H1 (cell line): ENCODE data around the gene TRPV2. TPM values are rescaled to one million over a fixed set of nuclear protein-coding genes. Genes with fewer than 3 reads are reported as not detected.

Experiments
- CTCF ChIA-PET: fragments of 300-600 bp; sonication (Branson Sonifier 250); formaldehyde crosslinking; loops from one replicate; lab custom pipeline; 2021; ENCODE audit not compliant: partially characterized antibody; lab: Charles Lee
- POLR2A ChIA-PET: fragments of 300-600 bp; sonication (Branson Sonifier 250); formaldehyde crosslinking; loops from one replicate; lab custom pipeline; 2021; ENCODE audit warnings: inconsistent platforms; ENCODE audit not compliant: partially characterized antibody; lab: Charles Lee
- DNase-seq, 2 experiments: peaks; one replicate each; pipeline versions ENCODE4 v3.0.0 to v3.0.0-alpha.2; 2010 to 2022; ENCODE audit warnings: low spot score in 2 of 2, low read depth in 1 of 2, mixed read lengths in 1 of 2
- FAIRE-seq: peaks from 2 replicates; lab custom pipeline; 2011; peaks lifted over from hg19 to GRCh38; lab: Jason Lieb, UNC
- H2AFZ ChIP-seq: 2 replicates; pipeline ENCODE4 v1.8.1; 2012; ENCODE audit warnings: low read length, inconsistent platforms
- H2AK5ac ChIP-seq: 2 replicates; pipeline ENCODE4 v1.6.1; 2013; ENCODE audit warnings: low read depth, low read length
- H2BK120ac ChIP-seq: replicated peaks from 2 replicates; pipeline ENCODE3; 2013; ENCODE audit warnings: low read depth, low read length, inconsistent platforms
- H2BK12ac ChIP-seq: 2 replicates; pipeline ENCODE4 v1.6.1; 2013; ENCODE audit warnings: low read depth, low read length
- H2BK15ac ChIP-seq: 2 replicates; pipeline ENCODE4 v1.6.1; 2013; ENCODE audit warnings: low read length
- H2BK20ac ChIP-seq: 2 replicates; pipeline ENCODE4 v1.6.1; 2013; ENCODE audit warnings: low read length
- H2BK5ac ChIP-seq: 2 replicates; pipeline ENCODE4 v1.6.1; 2013; ENCODE audit warnings: low read depth, low read length
- H3K14ac ChIP-seq: 2 replicates; pipeline ENCODE4 v1.6.1; 2013; ENCODE audit warnings: inconsistent platforms; ENCODE audit not compliant: insufficient read length
- H3K18ac ChIP-seq: 2 replicates; pipeline ENCODE4 v1.6.1; 2013; ENCODE audit warnings: low read length; ENCODE audit errors: extremely low read depth
- H3K23ac ChIP-seq: 2 replicates; pipeline ENCODE4 v1.6.1; 2013; ENCODE audit warnings: inconsistent platforms; ENCODE audit not compliant: insufficient read length
- H3K23me2 ChIP-seq: 2 replicates; pipeline ENCODE4 v1.6.1; 2013; ENCODE audit warnings: low read depth, low read length
- H3K27ac ChIP-seq: 2 replicates; pipeline ENCODE4 v1.6.1; 2011; ENCODE audit warnings: low read depth, low read length, inconsistent platforms
- H3K27me3 ChIP-seq, 4 experiments: replicated peaks in 1 of 4; 1 replicate in 1 of 4; 2 replicates in 3 of 4; pipeline versions ENCODE4 v1.6.1 to v1.8.1; 2011 to 2013; ENCODE audit warnings: low read length in 3 of 4, mild to moderate bottlenecking in 3 of 4, inconsistent platforms in 2 of 4, mixed read lengths in 2 of 4, moderate library complexity in 1 of 4; ENCODE audit not compliant: control insufficient read depth in 3 of 4, insufficient read depth in 3 of 4; ENCODE audit errors: extremely low read depth in 1 of 4
- H3K36me3 ChIP-seq, 4 experiments: 2 replicates each; pipeline versions ENCODE4 v1.6.1 to v1.8.1; 2011 to 2013; ENCODE audit warnings: mild to moderate bottlenecking in 4 of 4, low read length in 3 of 4, moderate library complexity in 2 of 4, control low read depth in 1 of 4, inconsistent platforms in 1 of 4; ENCODE audit not compliant: insufficient read depth in 4 of 4, control insufficient read depth in 2 of 4
- H3K4ac ChIP-seq: replicated peaks from 2 replicates; pipeline ENCODE3; 2013; ENCODE audit warnings: low read length, low read depth, mixed read lengths, inconsistent platforms; ENCODE audit not compliant: insufficient read length
- H3K4me1 ChIP-seq, 4 experiments: replicated peaks in 1 of 4; 1 replicate in 1 of 4; 2 replicates in 3 of 4; pipeline versions ENCODE4 v1.6.1 to v1.8.1; 2011 to 2013; ENCODE audit warnings: low read length in 3 of 4, inconsistent platforms in 2 of 4, mixed read lengths in 1 of 4; ENCODE audit not compliant: insufficient read depth in 4 of 4, control insufficient read depth in 3 of 4
- H3K4me2 ChIP-seq, 2 experiments: 2 replicates each; pipeline versions ENCODE4 v1.6.1 to v1.8.1; 2011 to 2013; ENCODE audit warnings: low read depth in 2 of 2, low read length in 2 of 2, control low read depth in 1 of 2, inconsistent platforms in 1 of 2, mild to moderate bottlenecking in 1 of 2; ENCODE audit not compliant: insufficient read depth in 1 of 2
- H3K4me3 ChIP-seq, 4 experiments: fragments of 200-600, 300-600 bp in 1 of 4; sonication (generic), shearing (Covaris generic), sonication (Bioruptor Twin) in 1 of 4; 2 replicates each; pipeline versions ENCODE4 v1.5.1 to v1.8.1; 2011 to 2016; ENCODE audit warnings: low read length in 4 of 4, low read depth in 3 of 4, control low read depth in 2 of 4, inconsistent platforms in 2 of 4, mild to moderate bottlenecking in 2 of 4, mixed read lengths in 1 of 4, moderate library complexity in 1 of 4; ENCODE audit not compliant: insufficient read depth in 2 of 4; ENCODE audit errors: extremely low read depth in 1 of 4
- H3K56ac ChIP-seq: replicated peaks from 2 replicates; pipeline ENCODE3; 2013; ENCODE audit warnings: low read depth, mild to moderate bottlenecking, mixed read lengths, low read length, inconsistent platforms; ENCODE audit not compliant: insufficient read length
- H3K79me1 ChIP-seq: 2 replicates; pipeline ENCODE4 v1.6.1; 2013; ENCODE audit warnings: low read depth, low read length, control low read depth
- H3K79me2 ChIP-seq, 2 experiments: 2 replicates each; pipeline versions ENCODE4 v1.6.1 to v1.8.1; 2012 to 2013; ENCODE audit warnings: low read length in 2 of 2, mild to moderate bottlenecking in 2 of 2, inconsistent platforms in 1 of 2; ENCODE audit not compliant: insufficient read depth in 2 of 2, control insufficient read depth in 1 of 2
- H3K9ac ChIP-seq, 4 experiments: replicated peaks in 1 of 4; 1 replicate in 1 of 4; 2 replicates in 3 of 4; pipeline versions ENCODE4 v1.6.1 to v1.8.1; 2011 to 2013; ENCODE audit warnings: low read depth in 3 of 4, low read length in 3 of 4, control low read depth in 2 of 4, mild to moderate bottlenecking in 2 of 4, moderate library complexity in 2 of 4, inconsistent platforms in 1 of 4; ENCODE audit errors: extremely low read depth in 1 of 4
- H3K9me3 ChIP-seq, 2 experiments: 2 replicates each; pipeline versions ENCODE4 v1.6.1 to v1.8.1; 2012 to 2013; ENCODE audit warnings: mild to moderate bottlenecking in 2 of 2, moderate library complexity in 2 of 2, control low read depth in 1 of 2, inconsistent platforms in 1 of 2, low read depth in 1 of 2, low read length in 1 of 2, mixed read lengths in 1 of 2; ENCODE audit not compliant: insufficient read depth in 2 of 2
- H4K20me1 ChIP-seq, 2 experiments: replicated peaks in 1 of 2; 2 replicates each; pipeline versions ENCODE3 to v1.8.1; 2011 to 2013; ENCODE audit warnings: inconsistent platforms in 2 of 2, low read length in 2 of 2, mild to moderate bottlenecking in 1 of 2; ENCODE audit not compliant: insufficient read depth in 2 of 2, control insufficient read depth in 1 of 2
- H4K5ac ChIP-seq: 2 replicates; pipeline ENCODE4 v1.6.1; 2013; ENCODE audit warnings: low read length, low read depth, mixed read lengths, inconsistent platforms; ENCODE audit not compliant: insufficient read length
- H4K8ac ChIP-seq: 2 replicates; pipeline ENCODE4 v1.8.0; 2013; ENCODE audit warnings: mild to moderate bottlenecking, moderate library complexity, low read length, inconsistent platforms; ENCODE audit not compliant: insufficient read depth; ENCODE audit errors: extremely low read depth
- H4K91ac ChIP-seq: replicated peaks from 2 replicates; pipeline ENCODE3; 2013; ENCODE audit warnings: low read length, mixed read lengths, inconsistent platforms; ENCODE audit not compliant: insufficient read length
- JUND ChIP-seq: IDR thresholded peaks from 2 replicates; pipeline ENCODE4 v1.6.1; 2011; ENCODE audit warnings: mild to moderate bottlenecking, improper control_type of control experiment, low read length
- SIN3A ChIP-seq, 2 experiments: IDR thresholded peaks in 1 of 2; conservative IDR thresholded peaks in 1 of 2; 2 replicates each; pipeline ENCODE4 v1.6.1; 2011 to 2012; ENCODE audit warnings: low read length in 2 of 2, improper control_type of control experiment in 1 of 2, low read depth in 1 of 2, mild to moderate bottlenecking in 1 of 2
- WGBS, 2 experiments: shearing (Covaris generic) in 1 of 2; methylation state at CpG; one replicate each; pipeline versions ENCODE4 v1.1.6 to v1.1.7; 2013 to 2015; ENCODE audit warnings: low lambda C conversion rate in 2 of 2, mixed read lengths in 2 of 2, inconsistent platforms in 1 of 2, low coverage in 1 of 2, missing lambda C conversion rate in 1 of 2; ENCODE audit not compliant: insufficient replicate concordance in 2 of 2, insufficient coverage in 1 of 2, insufficient read length in 1 of 2; ENCODE audit errors: extremely low coverage in 1 of 2, missing lambda C conversion rate in 1 of 2; 5-methylcytosine and 5-hydroxymethylcytosine counted together
- polyA plus RNA-seq, 7 experiments: library from polyadenylated mRNA; depleted of rRNA in 3 of 7; stranded (reverse) in 5 of 7; unstranded in 2 of 7; fragments of >200 nt in 5 of 7; fragments of 200-250 nt in 2 of 7; gene quantifications; 1 replicate in 5 of 7; 2 replicates in 1 of 7; 4 replicates in 1 of 7; pipeline versions ENCODE4 v1.2.1 to v1.2.3, GENCODE V29; 2011 to 2013; ENCODE audit warnings: missing spikeins in 2 of 7, mixed read lengths in 2 of 7
- total RNA-seq: library from RNA; stranded (reverse); fragmentation: NEBNext Ultra II Directional; extraction: Animal tissue kit (Norgen Biotek cat#: 25700); gene quantifications from 2 replicates; pipeline ENCODE4 v1.2.1, GENCODE V29; 2021

The TRPV2 gene
- total and polyA plus RNA-seq, 2 of the 8 experiments (the other 6 are each of a cell fraction or from before 2014, with no cell fraction given): 1.7 to 2.1 TPM

DNA sequence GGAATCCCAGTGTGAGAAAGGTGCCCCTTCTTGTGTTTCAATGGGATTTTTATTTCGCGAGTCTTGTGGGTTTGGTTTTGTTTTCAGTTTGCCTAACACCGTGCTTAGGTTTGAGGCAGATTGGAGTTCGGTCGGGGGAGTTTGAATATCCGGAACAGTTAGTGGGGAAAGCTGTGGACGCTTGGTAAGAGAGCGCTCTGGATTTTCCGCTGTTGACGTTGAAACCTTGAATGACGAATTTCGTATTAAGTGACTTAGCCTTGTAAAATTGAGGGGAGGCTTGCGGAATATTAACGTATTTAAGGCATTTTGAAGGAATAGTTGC is 33.9 kb upstream of the TRPV2 start:
- peak overlapping the region; percentile 17 for H3K56ac ChIP-seq
- H2BK20ac ChIP-seq: no peak overlapping the region
- H3K4ac ChIP-seq: no peak overlapping the region
- peak overlapping the region; percentile 84 for H2BK5ac ChIP-seq
- H3K79me1 ChIP-seq: 0 out of 2 replicates have a peak, but pooled peaks cover 6% of the 10 kb centered on the region
- no peaks in the 10 kb centered on the region for H3K9me3 ChIP-seq
- H3K14ac ChIP-seq: no peak overlapping the region
- no peak overlapping the region for H3K18ac ChIP-seq
- no peak for DNase-seq
- TF ChIP-seq JUND (no peak), SIN3A (conservative IDR thresholded peaks at IDR 0.05 in 1 of 2, IDR thresholded peaks at IDR 0.05 in 1 of 2; ENCODE audit: low read depth in 1 of 2, low read length in 2 of 2) (0 out of 4 replicates have a peak, but pooled peaks of 1 of the 2 experiments have one; percentile 6)
- H3K27me3 ChIP-seq: no peaks in the 10 kb centered on the region
- 4% methylated on average over 14 of the region's 14 CpGs; no CpG with 5 or more reads in 1 of the 2 experiments for WGBS, 2 experiments
- peak overlapping the region; percentile 34 for H4K5ac ChIP-seq
- H3K4me2 ChIP-seq: peak overlapping the region; percentile 79 to 86
- CTCF ChIA-PET: no interaction called here
- H3K4me1 ChIP-seq: peaks cover 0 to 2% (median under 1%) of the 10 kb centered on the region in 4 experiments; a peak in 4 of 7 replicates
- POLR2A ChIA-PET: interaction anchor here (0.8 to 8.8 kb wide), 25 partner anchors 9 to 147 kb away, joined by 3 to 120 read pairs (median 7); partner anchors contain the start of genes CENPV and TRPV2
- no peak overlapping the region for H2BK15ac ChIP-seq
- H3K23me2 ChIP-seq: peaks cover 2% of the 10 kb centered on the region
- peak overlapping the region; percentile 97 for H3K27ac ChIP-seq
- H3K79me2 ChIP-seq: peaks cover 0 to 23% of the 10 kb centered on the region in 2 experiments; a peak in 2 of 4 replicates
- H3K23ac ChIP-seq: no peak overlapping the region
- H3K4me3 ChIP-seq: peak overlapping the region; percentile 85 to 95 (median 92)
- no peak overlapping the region for H4K91ac ChIP-seq
- H4K8ac ChIP-seq: no peak overlapping the region
- H3K9ac ChIP-seq: peak overlapping the region; percentile 76 to 91 (median 88)
- H4K20me1 ChIP-seq: peaks cover 3 to 9% of the 10 kb centered on the region in 2 experiments
- no peak overlapping the region for H2AFZ ChIP-seq
- no peak for FAIRE-seq
- H2BK12ac ChIP-seq: no peak overlapping the region
- no peak overlapping the region for H2AK5ac ChIP-seq
- H3K36me3 ChIP-seq: peaks cover 4 to 24% (median 15%) of the 10 kb centered on the region in 4 experiments
- H2BK120ac ChIP-seq: peak overlapping the region; percentile 39
